Left lung (tissue), 10 donors: Measurements from ENCODE around the gene PDE11A. TPM values are rescaled to one million over a fixed set of nuclear protein-coding genes. Genes with fewer than 3 reads are reported as not detected.

Experiments used
- ATAC-seq: fragments of 200-7000 bp; cut with Tn5 transposase; one replicate; pipeline ENCODE4 v1.9.1; 2020; ENCODE audit warnings: moderate library complexity
- DNase-seq, 4 donors: peaks; one replicate each; pipeline ENCODE4 v3.0.0-alpha.2; 2013 to 2020
- H3K27ac ChIP-seq, 2 donors: fragments of 200-600 bp; sonication (generic) in 1 of 2; one replicate each; pipeline versions ENCODE4 v1.5.0 to v1.8.0; 2020 to 2021
- H3K27me3 ChIP-seq, 2 donors: fragments of 200-600 bp; sonication (generic) in 1 of 2; one replicate each; pipeline versions ENCODE4 v1.5.0 to v1.8.0; 2020 to 2021
- H3K36me3 ChIP-seq, 2 donors: fragments of 200-600 bp; sonication (generic) in 1 of 2; one replicate each; pipeline versions ENCODE4 v1.5.0 to v1.8.0; 2020 to 2021
- H3K4me1 ChIP-seq, 2 donors: fragments of 200-600 bp; one replicate each; pipeline ENCODE4 v1.8.0; 2021
- H3K4me3 ChIP-seq, 2 donors: fragments of 200-600 bp; sonication (generic) in 1 of 2; one replicate each; pipeline versions ENCODE4 v1.5.0 to v1.8.0; 2020 to 2021; ENCODE audit warnings: mild to moderate bottlenecking in 1 of 2
- H3K9me3 ChIP-seq, 2 donors: fragments of 200-600 bp; sonication (generic) in 1 of 2; one replicate each; pipeline versions ENCODE4 v1.5.0 to v1.8.0; 2020 to 2021
- CTCF ChIP-seq, 2 donors: fragments of 200-600 bp; sonication (generic) in 1 of 2; IDR thresholded peaks; one replicate each; pipeline versions ENCODE4 v1.5.0 to v1.8.0; 2021; ENCODE audit warnings: antibody characterized with exemption in 2 of 2
- intact Hi-C, 2 donors: fragments of 100-400 bp; cut with DNase I; formaldehyde crosslinking; loops; one replicate each; pipeline versions ENCODE4 v1.11.2 to v1.14.2; 2022
- polyA plus RNA-seq, 6 donors: library from polyadenylated mRNA; unstranded; fragments of 120-200 nt; gene quantifications; one replicate each; pipeline ENCODE4 v1.2.1, GENCODE V29; 2013; ENCODE audit not compliant: insufficient read length in 6 of 6
- total RNA-seq, 2 donors: library from RNA; stranded (reverse); fragmentation: NEBNext Ultra II Directional; extraction: Animal tissue kit (Norgen Biotek cat#: 25700); gene quantifications; one replicate each; pipeline ENCODE4 v1.2.1, GENCODE V29; 2021
- donor health status: DM: no; HTN: yes; CAD: no.
- donor health status: DM: no; HTN: no; CAD: no.

The PDE11A gene
- total and polyA plus RNA-seq, 8 donors: 0.24 to 0.73 (median 0.35) TPM

GRCh38 chr2:177832611-177833433 is 239.8 kb downstream of the PDE11A start:
- Histone ChIP-seq H3K27me3 (no peaks in the 10 kb centered on the region), H3K9me3 (peaks cover 0 to 27% of the 10 kb centered on the region in 2 donors), H3K4me3 (no peak overlapping the region), H3K36me3 (no peaks in the 10 kb centered on the region), H3K4me1 (no peaks in the 10 kb centered on the region), H3K27ac (no peak overlapping the region)
- intact Hi-C loops: no loop called here
- TF ChIP-seq CTCF (IDR thresholded peaks at IDR 0.05): no peak
- DNase-seq: peak in 1 of 4 donors; percentile 19
- ATAC-seq: no peak

GRCh38 chr2:177830881-177831386 is 241.6 kb downstream of the PDE11A start:
- TF ChIP-seq CTCF (IDR thresholded peaks at IDR 0.05): no peak
- Histone ChIP-seq H3K27me3 (no peaks in the 10 kb centered on the region), H3K27ac (no peak overlapping the region), H3K4me3 (no peak overlapping the region), H3K36me3 (no peaks in the 10 kb centered on the region), H3K4me1 (no peaks in the 10 kb centered on the region), H3K9me3 (peaks cover 0 to 22% of the 10 kb centered on the region in 2 donors)
- intact Hi-C loops: no loop called here
- DNase-seq: no peak
- no peak for ATAC-seq

GRCh38 chr2:177828557-177828956 is 244.0 kb downstream of the PDE11A start:
- no peaks in the 10 kb centered on the region for H3K27me3 ChIP-seq
- no peak overlapping the region for H3K27ac ChIP-seq
- H3K4me3 ChIP-seq: no peak overlapping the region
- DNase-seq (no peak), ATAC-seq (no peak)
- H3K9me3 ChIP-seq: no peaks in the 10 kb centered on the region
- H3K36me3 ChIP-seq: no peaks in the 10 kb centered on the region
- intact Hi-C loops: no loop called here
- TF ChIP-seq CTCF (IDR thresholded peaks at IDR 0.05): no peak
- no peaks in the 10 kb centered on the region for H3K4me1 ChIP-seq

- ATAC-seq: no peak
Measured at GRCh38 chr2:177826897-177827296, 245.7 kb downstream of the PDE11A start.

More at GRCh38 chr2:177826897-177827296, 245.7 kb downstream of the PDE11A start:
- H3K4me3 ChIP-seq: no peak overlapping the region
- no peaks in the 10 kb centered on the region for H3K9me3 ChIP-seq
- no peaks in the 10 kb centered on the region for H3K4me1 ChIP-seq
- no peak for DNase-seq
- no peak for TF ChIP-seq CTCF (IDR thresholded peaks at IDR 0.05)
- intact Hi-C loops: no loop called here
- H3K27ac ChIP-seq: no peak overlapping the region
- H3K27me3 ChIP-seq: no peaks in the 10 kb centered on the region
- no peaks in the 10 kb centered on the region for H3K36me3 ChIP-seq
